CD4-positive, alpha-beta T cell (primary cell): Measurements from ENCODE around the gene PTPRD. TPM values are rescaled to one million over a fixed set of nuclear protein-coding genes. Genes with fewer than 3 reads are reported as not detected.

Source experiments
- ATAC-seq: fragments of 200-7000 bp; cut with Tn5 transposase; one replicate; pipeline ENCODE4 v1.10.0; 2022; ENCODE audit warnings: mild to moderate bottlenecking; ENCODE audit not compliant: poor library complexity
- CTCF ChIA-PET: fragments of 350-600 bp; sonication (Branson Sonifier 250); formaldehyde crosslinking; loops from one replicate; lab custom pipeline; 2021; ENCODE audit warnings: antibody characterized with exemption, inconsistent platforms; lab: Charles Lee
- POLR2A ChIA-PET: fragments of 350-600 bp; sonication (Branson Sonifier 250); formaldehyde crosslinking; loops from one replicate; lab custom pipeline; 2021; ENCODE audit warnings: antibody characterized with exemption, inconsistent platforms; lab: Charles Lee
- DNase-seq, 14 experiments: peaks; one replicate each; pipeline ENCODE4 v3.0.0-alpha.2; 2013 to 2020; ENCODE audit warnings: mixed read lengths in 2 of 14
- H3K27ac ChIP-seq, 2 donors: one replicate each; pipeline versions ENCODE4 v1.5.1 to v1.7.0; 2013; ENCODE audit warnings: low read length in 2 of 2, low read depth in 1 of 2, mild to moderate bottlenecking in 1 of 2
- H3K27me3 ChIP-seq, 2 experiments: 1 replicate in 1 of 2; 2 replicates in 1 of 2; pipeline versions ENCODE4 v1.6.1 to v1.7.0; 2013; ENCODE audit warnings: low read length in 2 of 2, control low read depth in 1 of 2, mild to moderate bottlenecking in 1 of 2, moderate library complexity in 1 of 2; ENCODE audit not compliant: insufficient read depth in 2 of 2, control insufficient read depth in 1 of 2
- H3K36me3 ChIP-seq: one replicate; pipeline ENCODE4 v1.6.1; 2013; ENCODE audit warnings: low read length, control low read depth; ENCODE audit not compliant: insufficient read depth
- H3K4me1 ChIP-seq: one replicate; pipeline ENCODE4 v1.6.1; 2013; ENCODE audit warnings: low read length, control low read depth; ENCODE audit not compliant: insufficient read depth
- H3K4me3 ChIP-seq: one replicate; pipeline ENCODE4 v1.5.1; 2013; ENCODE audit warnings: mild to moderate bottlenecking, low read length, moderate library complexity
- H3K9me3 ChIP-seq, 2 experiments: 1 replicate in 1 of 2; 2 replicates in 1 of 2; pipeline versions ENCODE4 v1.6.1 to v1.7.0; 2013; ENCODE audit warnings: low read length in 2 of 2, mild to moderate bottlenecking in 2 of 2, control low read depth in 1 of 2, moderate library complexity in 1 of 2; ENCODE audit not compliant: control insufficient read depth in 1 of 2, insufficient read depth in 1 of 2
- H3K27ac Mint-ChIP-seq: one replicate; pipeline ENCODE4 v1.8.0; 2020; ENCODE audit warnings: mixed read lengths
- H3K27me3 Mint-ChIP-seq: one replicate; pipeline ENCODE4 v1.8.0; 2021; ENCODE audit warnings: mixed read lengths
- H3K36me3 Mint-ChIP-seq: one replicate; pipeline ENCODE4 v1.8.0; 2021; ENCODE audit warnings: low read depth, mixed read lengths
- H3K4me1 Mint-ChIP-seq: one replicate; pipeline ENCODE4 v1.8.0; 2021; ENCODE audit warnings: low read depth, mixed read lengths
- H3K4me3 Mint-ChIP-seq: one replicate; pipeline ENCODE4 v1.8.0; 2020; ENCODE audit warnings: mild to moderate bottlenecking, mixed read lengths
- H3K9me3 Mint-ChIP-seq: one replicate; pipeline ENCODE4 v1.8.0; 2020; ENCODE audit warnings: mixed read lengths
- intact Hi-C, 2 experiments: fragments of 100-400 bp; cut with DNase I in 1 of 2; cut with micrococcal nuclease in 1 of 2; formaldehyde crosslinking; loops; one replicate each; pipeline versions ENCODE4 v1.15.1 to v1.9.0; 2023 to 2025; cut with DNase I, micrococcal nuclease
- total RNA-seq, 174 experiments: library from RNA in 2 of 174; stranded (reverse) in 2 of 174; gene quantifications; one replicate each; pipeline ENCODE4 v1.2.3 and lab custom pipeline; 2021 to 2026
- TF ChIP-seq, protein P1 (sequence below): fragments of 200-600 bp; IDR thresholded peaks from one replicate; pipeline ENCODE4 v1.8.0; 2022; ENCODE audit warnings: antibody characterized with exemption, mild to moderate bottlenecking

PTPRD gene
- total RNA-seq, 2 experiments from 2014 or later, result not detected

DNA sequence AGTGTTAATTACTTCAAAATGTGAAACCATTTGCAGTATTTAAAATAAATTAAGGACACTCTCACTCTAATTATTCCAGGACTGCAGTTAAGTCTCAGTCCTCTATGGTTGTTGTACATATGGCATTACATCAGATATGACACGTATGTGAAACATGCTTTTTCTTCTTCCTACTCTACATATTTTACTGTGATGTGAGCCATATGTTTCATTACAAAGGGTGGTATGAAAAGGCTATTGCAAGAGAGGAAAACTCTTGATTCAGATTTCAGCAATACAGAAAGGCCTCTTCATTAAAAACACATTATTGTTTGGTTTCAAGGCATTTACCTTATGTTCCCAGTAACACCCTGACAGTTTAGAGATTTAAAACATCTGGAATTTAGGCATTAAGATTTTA lies 1848.8 kb downstream of the PTPRD start:
- no peaks in the 10 kb centered on the region for H3K9me3 ChIP-seq
- POLR2A ChIA-PET, result no interaction called here
- Mint-ChIP-seq H3K9me3 (no peaks in the 10 kb centered on the region), H3K4me1 (no peaks in the 10 kb centered on the region), H3K36me3 (no peaks in the 10 kb centered on the region), H3K27me3 (no peaks in the 10 kb centered on the region), H3K27ac (no peak overlapping the region), H3K4me3 (no peak overlapping the region)
- DNase-seq, result no peak
- ATAC-seq, result no peak
- intact Hi-C loops, result no loop called here
- no peaks in the 10 kb centered on the region for H3K36me3 ChIP-seq
- no peaks in the 10 kb centered on the region for H3K27me3 ChIP-seq
- H3K27ac ChIP-seq, result no peak overlapping the region
- no peaks in the 10 kb centered on the region for H3K4me1 ChIP-seq
- CTCF ChIA-PET, result no interaction called here
- TF ChIP-seq, protein P1, sequence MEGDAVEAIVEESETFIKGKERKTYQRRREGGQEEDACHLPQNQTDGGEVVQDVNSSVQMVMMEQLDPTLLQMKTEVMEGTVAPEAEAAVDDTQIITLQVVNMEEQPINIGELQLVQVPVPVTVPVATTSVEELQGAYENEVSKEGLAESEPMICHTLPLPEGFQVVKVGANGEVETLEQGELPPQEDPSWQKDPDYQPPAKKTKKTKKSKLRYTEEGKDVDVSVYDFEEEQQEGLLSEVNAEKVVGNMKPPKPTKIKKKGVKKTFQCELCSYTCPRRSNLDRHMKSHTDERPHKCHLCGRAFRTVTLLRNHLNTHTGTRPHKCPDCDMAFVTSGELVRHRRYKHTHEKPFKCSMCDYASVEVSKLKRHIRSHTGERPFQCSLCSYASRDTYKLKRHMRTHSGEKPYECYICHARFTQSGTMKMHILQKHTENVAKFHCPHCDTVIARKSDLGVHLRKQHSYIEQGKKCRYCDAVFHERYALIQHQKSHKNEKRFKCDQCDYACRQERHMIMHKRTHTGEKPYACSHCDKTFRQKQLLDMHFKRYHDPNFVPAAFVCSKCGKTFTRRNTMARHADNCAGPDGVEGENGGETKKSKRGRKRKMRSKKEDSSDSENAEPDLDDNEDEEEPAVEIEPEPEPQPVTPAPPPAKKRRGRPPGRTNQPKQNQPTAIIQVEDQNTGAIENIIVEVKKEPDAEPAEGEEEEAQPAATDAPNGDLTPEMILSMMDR, result no peak
- no peak overlapping the region for H3K4me3 ChIP-seq

DNA sequence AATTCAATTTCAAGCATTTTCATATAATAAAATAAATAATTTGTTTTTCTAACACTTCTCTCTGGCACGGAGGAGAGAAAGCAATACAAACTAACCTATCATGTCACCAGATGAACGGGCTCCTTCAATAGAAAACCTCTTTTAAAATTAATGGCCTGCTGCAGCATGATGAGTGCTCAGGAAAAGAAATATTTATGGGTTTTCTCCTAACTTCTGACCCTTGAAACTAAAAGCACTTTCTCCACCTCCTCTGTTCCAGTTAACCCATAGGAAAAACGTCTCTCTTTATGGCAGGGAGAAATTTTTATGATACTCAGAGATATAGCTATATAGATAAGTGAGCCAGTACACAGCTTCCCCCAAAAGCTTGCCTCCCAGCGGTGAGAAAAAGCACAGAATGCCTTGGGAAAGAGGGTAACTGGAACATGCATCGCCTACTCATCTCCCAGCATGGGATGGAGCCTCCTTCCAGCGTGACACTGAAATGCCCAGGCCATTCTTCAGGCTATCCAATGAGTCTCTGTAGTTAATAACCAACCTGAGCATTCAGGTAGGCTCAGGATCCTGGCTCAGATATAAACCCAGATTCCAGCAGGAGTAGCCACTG lies 1850.2 kb downstream of the PTPRD start:
- POLR2A ChIA-PET, result no interaction called here
- H3K4me3 Mint-ChIP-seq, result no peak overlapping the region
- no peaks in the 10 kb centered on the region for H3K4me1 ChIP-seq

GRCh38 chr9:8760000-8760767 lies 1852.6 kb downstream of the PTPRD start:
- no peak for DNase-seq
- intact Hi-C loops, result no loop called here
- Mint-ChIP-seq H3K4me3 (no peak overlapping the region), H3K9me3 (no peaks in the 10 kb centered on the region), H3K27ac (no peak overlapping the region), H3K27me3 (no peaks in the 10 kb centered on the region), H3K36me3 (no peaks in the 10 kb centered on the region), H3K4me1 (no peaks in the 10 kb centered on the region)
- H3K9me3 ChIP-seq, result no peaks in the 10 kb centered on the region
- ATAC-seq, result no peak
- ChIA-PET CTCF (no interaction called here), POLR2A (no interaction called here)
- H3K4me1 ChIP-seq, result no peaks in the 10 kb centered on the region
- H3K27ac ChIP-seq, result no peak overlapping the region
- H3K4me3 ChIP-seq, result no peak overlapping the region
- TF ChIP-seq, protein P1, result no peak
- no peaks in the 10 kb centered on the region for H3K27me3 ChIP-seq
- H3K36me3 ChIP-seq, result no peaks in the 10 kb centered on the region

More for the DNA sequence above, 1850.2 kb downstream of the PTPRD start:
- Mint-ChIP-seq H3K27ac (no peak overlapping the region), H3K27me3 (no peaks in the 10 kb centered on the region), H3K4me1 (no peaks in the 10 kb centered on the region), H3K9me3 (no peaks in the 10 kb centered on the region), H3K36me3 (no peaks in the 10 kb centered on the region)
- CTCF ChIA-PET, result no interaction called here
- Histone ChIP-seq H3K36me3 (no peaks in the 10 kb centered on the region), H3K4me3 (no peak overlapping the region), H3K27me3 (no peaks in the 10 kb centered on the region), H3K9me3 (no peaks in the 10 kb centered on the region), H3K27ac (no peak overlapping the region)
- DNase-seq, result no peak
- ATAC-seq, result no peak
- intact Hi-C loops, result no loop called here
- TF ChIP-seq, protein P1, result no peak
